Measurements from ENCODE around the gene NUDT4.

NUDT4 gene

DNA sequence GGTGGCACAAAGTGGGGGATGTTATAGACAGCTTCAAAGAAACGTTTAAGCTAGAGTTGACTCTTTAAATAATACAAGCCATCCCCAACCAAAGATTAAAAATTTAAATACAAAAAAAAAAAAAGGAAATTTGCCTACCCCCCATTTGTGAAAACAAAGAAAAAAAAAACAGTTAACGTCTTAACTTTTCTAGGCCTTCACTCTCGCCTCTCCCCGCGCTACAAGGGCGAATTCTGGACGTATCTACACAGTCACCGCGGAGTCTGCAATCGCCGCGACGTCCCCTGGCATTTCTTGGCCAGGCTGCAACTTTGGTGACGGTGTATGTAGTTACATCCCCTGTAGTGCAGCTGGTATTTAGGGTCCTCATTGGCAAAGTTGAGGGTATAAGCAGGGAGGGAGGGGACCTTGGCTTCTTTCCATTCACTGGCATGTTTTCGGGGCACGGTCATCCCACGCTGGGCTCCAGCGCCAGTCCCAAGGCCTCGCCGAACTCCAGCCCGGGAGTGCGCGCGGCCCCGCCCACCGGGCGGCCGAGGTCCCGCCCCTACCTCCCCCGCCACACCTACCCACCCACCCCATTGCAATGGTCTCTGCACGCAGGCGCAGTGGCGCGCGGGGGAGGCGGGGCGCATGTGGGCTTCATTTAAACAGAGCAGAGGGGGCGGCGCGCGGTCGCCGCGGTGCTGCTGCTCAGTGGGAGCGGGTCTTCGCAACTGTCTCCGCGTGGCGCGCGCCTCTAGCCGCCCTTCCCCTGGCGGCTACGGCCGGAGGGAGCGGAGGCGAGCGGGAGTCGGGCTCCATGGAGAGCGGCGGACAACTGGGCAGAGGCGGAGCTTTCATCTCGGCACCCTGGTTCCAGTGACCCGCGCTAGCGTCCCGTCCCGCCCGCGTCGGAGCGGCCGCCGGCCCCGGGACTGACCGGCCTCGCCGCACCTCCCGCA lies at the start of gene NUDT4:
TSS of gene NUDT4 (plus strand) at position 674 of the 944 bp plus-strand sequence. CDS start 398 bp downstream, outside the sequence.
- DNase-seq, result peak; percentile 80

DNA sequence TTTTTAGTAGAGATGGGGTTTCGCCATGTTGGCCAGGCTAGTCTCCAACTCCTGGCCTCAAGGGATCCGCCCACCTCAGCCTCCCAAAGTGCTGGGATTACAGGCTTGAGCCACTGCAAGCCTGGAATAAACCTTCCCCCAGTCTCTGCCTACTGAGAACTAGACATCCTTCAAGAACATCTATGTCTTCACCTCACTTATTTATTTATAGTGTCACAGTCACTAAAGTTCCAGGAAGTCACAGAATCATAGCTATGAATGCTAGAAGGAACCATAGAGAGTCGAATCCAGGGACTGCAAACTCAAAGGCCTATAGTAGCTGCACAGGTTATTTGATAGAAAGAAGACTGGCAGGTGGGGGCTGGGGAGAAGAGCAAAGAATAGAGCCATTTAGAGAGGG lies 44.7 kb upstream of the NUDT4 start:
- no peak for DNase-seq

DNA sequence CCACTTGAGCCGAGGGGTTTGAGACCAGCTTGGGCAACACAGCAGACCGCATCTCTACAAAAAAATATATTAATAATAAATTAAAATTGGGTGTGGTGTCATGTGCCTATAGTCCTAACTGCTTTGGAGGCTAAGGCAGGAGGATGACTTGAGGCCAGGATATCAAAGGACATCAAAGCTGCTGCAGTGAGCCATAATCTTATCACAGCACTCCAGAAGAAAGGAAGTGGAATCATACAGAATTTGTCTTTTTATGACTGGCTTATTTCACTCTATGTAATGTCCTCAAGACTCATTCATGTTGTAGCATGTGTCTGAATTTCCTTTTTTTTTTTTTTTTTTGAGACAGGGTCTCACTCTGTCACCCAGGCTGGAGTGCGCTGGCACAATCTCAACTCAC lies 43.9 kb upstream of the NUDT4 start:
- no peak for DNase-seq

DNA sequence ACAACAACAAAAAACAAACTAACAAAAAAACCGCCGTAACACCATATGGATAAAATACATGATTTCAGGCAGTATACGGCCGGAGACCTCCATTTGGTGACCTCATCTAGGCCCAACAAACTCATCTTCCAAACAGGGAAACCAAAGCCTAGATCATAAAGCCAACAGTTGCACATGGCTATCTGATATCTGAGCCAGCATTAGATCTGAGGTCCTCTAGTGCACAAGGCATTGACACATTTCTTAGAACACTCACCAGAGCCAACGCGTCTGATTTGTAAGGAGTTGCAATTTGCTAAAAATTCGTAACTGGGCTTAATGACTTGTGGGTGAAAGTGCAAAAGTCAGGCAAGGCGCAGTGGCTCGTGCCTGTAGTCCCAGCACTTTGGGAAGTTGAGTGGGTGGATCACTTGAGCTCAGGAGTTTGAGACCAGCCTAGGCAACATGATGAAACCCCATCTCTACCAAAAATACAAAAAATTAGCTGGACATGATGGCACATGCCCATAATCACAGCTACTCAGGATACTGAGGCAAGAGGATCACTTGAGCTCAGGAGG lies 42.0 kb upstream of the NUDT4 start:
- DNase-seq, result no peak

DNA sequence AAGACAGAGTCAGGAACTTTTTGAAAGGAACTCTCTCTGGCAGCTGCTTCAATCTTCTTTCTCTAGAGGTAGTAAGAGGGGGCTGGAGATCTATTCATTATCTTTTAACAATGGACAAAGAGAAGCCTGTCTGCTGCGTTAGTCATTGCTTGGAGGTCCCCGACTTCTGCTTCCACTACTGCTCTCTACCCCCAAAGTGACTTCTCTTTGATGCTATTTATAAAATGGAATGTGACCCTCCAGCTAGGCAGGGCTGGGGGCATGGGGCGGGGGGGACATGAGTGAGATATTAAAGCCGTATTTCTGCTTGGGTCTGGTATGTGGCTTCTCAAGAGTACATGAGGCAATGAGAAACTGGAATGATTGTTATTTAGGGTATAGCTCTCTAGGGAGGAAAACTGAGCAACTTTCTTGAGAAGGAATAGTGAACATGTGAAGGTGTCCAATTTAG lies 41.4 kb upstream of the NUDT4 start:
- no peak for DNase-seq

DNA sequence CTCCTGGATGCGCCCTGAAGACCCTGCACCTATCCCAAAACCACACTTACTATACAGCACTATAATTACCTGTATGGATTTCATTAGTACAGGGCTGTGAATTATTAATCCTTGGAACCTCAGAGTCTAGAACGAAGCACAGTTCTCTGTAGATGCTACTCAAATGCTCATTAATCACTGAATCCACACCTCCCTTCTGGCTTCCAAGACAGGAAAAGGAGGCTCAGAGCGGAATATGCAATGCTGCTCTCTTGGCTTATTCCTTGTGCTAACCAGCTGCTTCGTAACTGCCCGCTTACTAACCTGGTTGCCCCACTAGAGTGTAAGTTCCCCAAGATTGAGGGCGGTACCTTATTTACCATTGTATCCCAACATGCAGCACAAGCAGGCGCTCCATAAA lies 39.1 kb upstream of the NUDT4 start:
- DNase-seq, result no peak

DNA sequence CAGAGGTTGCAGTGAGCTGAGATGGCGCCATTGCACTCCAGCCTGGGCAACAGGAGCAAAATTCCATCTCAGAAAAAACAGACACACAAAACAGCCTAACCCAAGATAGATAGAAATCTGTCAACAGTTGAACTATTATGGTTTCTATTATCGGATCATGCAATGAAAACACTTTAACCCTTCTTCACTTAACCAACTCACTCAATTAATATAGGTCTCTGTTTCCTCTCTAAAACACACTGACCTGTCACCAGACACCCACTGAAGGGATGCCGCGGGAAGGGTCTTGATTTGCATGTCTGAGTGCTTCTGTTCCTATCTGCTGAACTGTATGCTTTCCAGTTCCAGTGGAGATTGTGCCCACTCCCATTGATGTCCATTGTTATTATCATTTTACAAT lies 38.0 kb upstream of the NUDT4 start:
- no peak for DNase-seq

DNA sequence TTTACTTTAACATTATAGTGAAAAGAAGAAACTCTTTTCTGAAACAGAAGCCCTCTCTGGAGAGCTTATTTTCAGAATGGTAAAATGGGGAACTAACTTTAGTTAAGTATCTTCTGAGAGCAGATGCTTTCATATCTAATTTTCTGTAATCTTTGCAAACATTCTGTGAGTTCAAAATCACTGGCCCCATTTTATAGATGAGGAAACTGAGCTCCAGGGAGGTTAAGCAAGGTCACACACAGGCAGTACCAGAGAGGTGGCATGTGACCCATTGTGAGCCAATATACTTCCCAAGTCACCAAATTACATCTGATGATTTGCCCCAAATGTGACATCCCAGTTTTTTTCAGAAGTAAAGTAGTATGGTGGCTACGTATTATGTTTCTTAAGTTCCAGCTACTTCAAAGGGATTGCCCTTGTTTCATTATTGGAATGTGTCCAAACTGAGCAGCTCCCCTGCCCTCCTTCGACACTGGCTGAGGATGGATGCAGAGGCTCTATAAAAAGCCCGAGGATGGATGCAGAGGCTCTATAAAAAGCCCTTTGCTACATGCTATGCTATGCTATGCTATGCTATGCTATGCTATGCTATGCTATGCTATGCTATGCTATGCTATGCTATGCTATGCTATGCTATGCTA lies 36.2 kb upstream of the NUDT4 start:
- DNase-seq, result no peak

DNA sequence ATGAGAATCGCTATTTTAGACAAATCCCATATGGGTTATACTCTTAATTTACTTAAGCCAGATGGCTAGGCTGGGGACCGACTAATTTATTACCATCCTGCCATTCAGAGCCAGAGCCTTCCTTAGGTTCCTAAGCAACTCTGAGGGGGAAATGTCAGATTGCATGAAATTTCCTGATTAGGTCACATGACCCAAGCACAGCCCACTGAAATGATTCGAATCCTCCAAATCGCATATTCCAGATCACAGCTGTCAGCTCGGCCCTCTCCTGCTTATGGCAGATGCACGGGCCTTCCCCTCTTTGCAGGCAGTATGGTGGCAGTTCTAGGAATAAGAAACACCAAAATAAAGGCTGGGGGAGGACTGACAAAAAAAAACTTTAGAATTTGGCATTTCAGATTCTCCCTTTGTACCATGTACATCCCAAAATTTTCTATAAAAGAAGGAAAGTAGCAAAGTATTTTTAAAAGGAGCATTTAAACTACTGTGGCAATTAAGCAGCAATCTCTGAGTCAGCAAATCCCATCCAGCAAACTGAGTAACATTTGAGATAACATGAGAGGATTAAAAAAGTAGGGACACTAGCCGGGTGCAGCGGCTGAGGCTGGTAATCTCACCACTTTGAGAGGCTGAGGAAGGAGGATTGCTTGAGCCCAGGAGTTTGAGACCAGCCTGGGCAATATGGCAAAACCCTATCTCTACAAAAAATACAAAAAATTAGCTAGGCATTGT lies 30.5 kb upstream of the NUDT4 start:
- peak; percentile 97 for DNase-seq

DNA sequence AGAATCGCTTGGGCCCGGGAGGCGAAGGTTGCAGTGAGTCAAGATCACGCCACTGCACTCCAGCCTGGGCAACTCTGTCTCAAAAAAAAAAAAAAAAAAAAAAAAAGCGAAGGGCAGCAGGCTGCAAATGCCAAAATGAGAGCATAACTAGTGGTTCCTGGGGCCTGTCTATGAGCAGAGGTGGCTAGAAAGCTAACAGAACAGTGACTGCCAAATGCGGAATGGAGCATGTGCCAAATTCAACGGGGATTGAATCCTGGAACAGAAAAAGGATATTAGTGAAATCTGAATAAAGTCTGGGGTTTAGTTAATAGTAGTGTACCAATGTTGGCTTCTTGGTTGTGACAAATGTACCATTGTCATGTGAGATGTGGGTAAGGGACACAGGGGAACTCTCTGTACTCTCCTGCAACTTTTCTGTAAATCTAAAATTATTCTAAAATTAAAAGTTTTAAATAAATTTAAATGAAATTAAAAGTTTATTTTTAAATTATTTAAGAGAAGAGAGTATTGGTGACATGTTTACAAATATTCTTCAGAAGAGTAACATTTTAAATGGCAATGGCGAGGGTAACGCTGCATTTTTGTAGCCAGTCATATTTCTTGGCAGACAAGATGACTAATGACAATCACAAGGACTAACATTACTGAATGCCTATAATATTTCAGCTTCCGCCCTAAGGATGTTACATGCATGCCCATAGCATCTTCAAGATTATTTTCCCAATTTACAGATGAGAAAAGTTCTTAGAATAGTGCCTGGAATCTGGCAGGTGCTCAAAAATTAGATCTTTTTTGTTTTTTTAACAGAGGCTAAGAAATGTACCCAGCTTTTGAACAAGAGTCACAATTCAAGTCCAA lies 28.9 kb upstream of the NUDT4 start:
- DNase-seq, result no peak

DNA sequence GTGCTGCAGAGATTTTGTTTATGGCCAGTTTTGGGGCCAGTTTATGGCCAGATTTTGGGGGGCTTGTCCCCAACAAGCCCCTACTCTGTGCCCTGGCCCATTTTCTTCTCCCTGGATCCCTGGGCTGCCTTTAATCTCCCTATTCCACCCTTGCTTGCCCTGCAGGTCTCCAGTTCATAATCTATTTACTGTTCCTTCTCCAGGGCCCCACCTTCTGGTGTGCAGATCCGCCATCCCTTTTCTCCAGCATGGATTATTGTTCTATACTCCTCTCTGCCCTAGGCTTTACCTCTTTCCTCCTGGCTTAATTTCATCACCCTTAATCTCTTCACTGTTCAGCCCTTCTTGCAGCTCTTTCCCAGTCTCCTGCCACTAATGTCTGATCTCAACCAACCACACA lies 26.0 kb upstream of the NUDT4 start:
- no peak for DNase-seq

DNA sequence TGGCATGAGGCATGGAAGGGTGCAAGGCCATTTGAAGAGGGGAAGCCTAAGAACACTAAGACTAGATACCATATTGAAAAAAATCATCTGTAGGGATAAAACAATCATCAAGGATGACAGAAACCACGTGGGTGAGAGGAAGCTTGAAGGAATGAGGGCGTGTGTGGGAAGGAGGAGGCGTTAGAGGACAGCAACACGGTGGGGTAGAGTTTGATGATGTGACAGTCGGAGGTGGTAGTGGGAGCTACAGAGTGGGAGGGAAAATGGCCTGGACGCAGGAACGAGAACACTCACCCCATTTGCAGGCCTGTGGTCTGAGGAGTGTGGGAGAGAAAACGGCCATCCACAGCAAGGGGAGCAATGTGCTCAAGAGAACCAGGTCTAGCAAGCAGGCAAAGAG lies 25.4 kb upstream of the NUDT4 start:
- DNase-seq, result no peak

DNA sequence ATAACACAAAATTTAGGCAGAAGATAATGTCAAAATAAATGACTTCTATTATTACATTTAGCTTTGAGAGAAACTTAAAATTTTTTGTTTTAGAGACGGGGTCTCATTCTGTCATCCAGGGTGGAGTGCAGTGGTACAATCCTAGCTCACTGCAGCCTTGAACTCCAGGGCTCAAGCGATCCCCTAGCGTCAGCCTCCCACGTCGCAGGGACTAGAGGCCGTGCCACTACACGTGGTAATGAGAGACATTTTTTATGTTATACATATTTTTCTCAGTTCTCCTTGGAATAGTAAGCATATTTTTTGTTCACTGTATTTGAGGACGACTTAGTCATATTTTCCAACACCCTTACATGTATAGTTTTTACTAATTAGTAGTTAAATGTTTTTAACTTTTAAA lies 21.5 kb upstream of the NUDT4 start:
- no peak for DNase-seq

DNA sequence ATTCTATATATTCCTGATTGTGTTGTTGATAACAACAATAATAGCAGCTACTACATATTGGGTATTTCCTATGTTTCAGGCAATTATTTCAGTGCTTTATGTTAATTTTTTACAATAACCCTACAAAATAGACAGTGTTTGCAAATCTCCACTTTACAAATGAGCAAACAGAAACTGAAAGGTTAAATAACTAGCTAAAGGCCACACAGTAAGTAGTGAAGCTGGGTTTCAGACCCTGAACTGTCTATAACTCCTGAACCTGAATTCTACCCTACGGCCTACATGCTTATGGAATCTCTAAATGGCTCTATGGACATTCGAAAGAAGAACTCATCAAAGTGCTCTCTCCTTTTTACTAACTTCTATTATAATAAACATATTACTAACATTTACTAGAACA lies 19.7 kb upstream of the NUDT4 start:
- DNase-seq, result no peak

DNA sequence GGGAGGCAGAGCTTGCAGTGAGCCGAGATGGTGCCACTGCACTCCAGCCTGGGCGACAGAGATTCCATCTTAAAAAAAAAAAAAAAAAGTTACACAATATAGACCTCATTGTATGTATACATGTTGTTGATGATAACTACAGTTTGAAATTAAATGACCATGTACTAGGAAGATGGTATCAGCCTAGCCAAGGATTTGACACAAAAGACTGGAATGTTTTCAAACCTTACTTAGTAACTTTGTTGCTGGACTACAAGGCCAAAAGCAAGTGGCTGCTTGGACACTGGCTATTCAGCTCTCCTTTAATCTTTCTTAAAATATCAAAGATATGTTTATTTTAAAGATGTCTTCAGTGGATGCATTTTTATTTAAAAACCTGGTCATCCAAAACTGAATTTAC lies 18.9 kb upstream of the NUDT4 start:
- no peak for DNase-seq

DNA sequence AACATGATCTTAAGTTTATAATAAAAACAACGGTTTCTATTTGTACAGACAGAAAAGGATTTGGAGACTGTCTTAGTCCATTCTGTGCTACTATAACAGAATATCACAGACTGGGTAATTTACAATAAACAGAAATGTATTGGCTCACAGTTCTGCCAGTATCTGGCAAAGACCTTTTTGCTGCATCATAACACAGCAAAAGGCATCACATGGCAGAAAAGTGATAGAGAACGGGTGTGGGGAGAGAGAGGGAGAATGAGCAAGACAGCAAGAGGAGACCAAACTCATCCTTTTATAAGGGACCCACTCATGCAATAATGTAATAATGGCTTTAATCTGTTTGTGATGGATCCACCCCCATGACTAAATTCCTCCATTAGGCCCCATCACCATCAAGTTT lies 17.0 kb upstream of the NUDT4 start:
- no peak for DNase-seq

DNA sequence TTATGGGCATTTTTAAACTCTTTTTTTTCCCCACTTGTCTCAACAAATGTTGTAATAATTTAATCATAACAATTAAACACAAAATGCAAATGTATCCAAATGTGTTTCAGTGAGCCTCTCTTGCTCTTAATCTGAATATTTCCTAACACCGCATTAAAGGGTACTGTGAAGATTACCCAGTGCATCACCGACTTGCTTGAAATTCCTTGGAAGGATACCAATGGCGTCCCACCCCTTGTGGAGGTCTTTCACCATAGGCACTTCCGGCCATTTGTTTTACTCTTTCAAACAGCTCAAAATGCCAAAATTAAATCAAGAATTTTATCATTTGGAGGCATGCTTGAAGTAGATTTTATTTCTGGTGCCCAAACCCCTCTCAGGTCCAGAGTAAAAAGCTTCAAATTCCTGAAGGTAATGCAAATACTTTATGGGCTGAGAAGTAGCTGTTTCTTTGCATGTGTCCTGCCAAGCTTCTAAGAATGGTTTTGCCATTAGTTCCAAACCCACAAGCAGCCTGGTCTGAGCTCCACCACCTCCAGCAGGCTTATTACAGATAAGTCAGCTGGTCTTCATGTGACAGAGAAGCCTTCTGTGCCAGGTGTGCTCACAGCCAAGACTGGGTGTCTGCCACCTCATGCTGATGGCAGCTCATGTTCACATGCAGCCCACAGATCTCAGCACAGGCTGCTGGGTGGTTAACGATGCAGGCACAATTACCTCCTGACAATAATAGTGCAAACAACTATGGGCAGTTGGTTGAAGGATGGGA lies 16.4 kb upstream of the NUDT4 start:
- DNase-seq, result peak; percentile 47

DNA sequence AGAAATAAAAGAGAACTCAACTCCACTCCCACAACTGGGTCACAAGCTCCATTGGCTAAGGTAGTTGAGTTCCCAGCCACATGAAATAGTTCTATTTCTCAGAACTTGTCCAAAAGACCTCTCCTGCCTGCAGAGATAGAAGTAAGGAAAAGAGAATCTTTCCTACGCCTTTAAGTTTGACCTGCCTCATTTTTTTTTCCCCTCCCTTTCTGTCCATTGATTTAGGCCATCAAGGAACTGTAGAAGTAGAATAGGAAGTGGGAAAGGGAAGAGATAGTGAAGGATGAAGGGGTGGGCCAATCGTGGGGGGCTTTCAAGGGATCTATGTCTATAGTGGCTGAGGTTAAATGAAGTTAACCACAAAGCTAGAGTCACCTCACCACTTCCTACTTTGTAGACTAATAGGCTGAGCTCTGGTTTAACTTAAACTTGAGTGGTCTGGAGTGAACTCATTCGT lies 13.9 kb upstream of the NUDT4 start:
- DNase-seq, result no peak

DNA sequence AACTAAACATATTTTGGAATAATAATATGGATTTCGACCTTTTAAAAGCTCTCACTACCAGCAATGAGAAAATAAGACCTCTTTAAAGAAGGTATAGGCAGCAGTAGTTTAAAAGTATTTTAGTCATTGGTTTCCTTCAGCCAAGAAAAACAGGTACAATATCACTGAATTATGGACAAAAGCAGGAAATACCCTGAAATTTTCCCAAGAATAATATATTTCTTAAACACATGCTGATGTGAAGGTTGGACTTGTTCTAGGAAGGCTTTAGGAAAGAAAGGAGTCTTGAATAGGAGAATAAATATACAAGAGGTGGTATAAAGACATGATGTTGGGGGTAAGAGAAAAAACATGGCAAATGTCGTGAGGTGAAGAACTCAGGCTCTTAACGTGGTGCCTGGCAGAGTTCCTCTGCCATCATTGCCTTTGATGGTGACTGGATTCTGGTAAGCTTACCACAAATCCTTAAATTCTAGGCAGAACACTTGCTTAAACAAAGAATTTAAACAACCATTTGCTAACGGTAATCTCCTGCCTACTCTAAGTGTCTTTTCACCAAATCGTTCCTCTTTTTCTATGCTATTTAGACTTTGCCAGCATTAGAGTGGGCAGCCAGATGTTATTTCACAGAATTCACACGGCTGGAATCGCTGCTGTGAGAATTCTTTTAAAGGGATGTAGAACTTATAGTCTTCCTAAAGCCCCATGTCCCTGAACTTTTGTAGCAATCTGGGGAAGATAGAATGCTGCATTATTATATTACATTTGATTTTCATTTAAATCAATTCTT lies 11.9 kb upstream of the NUDT4 start:
- DNase-seq, result no peak

DNA sequence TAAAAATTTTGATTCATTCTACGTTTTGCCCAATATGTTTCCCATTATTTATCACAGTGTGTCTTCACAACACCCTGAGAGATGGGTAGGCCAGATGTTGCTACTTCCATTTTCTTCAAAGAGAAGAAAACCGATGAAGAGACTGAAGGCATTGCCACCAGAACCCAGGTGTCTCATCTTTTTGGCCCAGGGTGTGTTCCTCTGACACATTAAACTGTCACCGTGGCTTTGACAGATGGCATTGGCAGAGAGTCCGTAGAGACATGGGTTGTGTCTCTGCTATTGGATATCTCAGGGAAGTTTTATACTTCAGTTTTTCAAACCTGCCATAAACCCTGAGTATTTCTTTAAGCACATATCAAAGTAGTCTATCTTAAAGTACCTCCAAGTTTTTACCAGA lies 11.3 kb upstream of the NUDT4 start:
- no peak for DNase-seq

DNA sequence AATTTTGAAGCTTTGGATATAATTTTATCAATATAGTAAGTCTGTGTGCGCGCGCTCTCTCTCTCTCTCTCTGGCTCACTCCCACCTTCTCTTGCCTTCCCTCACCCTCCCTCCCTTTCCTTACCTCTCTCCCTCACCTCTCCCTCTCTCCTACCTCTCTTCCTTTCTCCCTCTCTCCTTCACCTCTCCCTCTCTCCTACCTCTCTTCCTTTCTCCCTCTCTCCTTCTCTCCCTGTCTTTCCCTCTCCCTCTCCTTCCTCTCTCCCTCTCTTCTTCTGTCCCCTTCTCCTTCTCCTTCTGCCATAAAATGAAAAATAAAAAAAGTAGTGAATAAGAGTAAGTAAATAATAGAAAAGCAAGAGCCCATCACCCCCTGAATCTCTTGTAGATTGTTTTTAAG lies 9.0 kb upstream of the NUDT4 start:
- no peak for DNase-seq
